HCT116 (cell line): Measurements from ENCODE around the gene AGBL1. TPM values are rescaled to one million over a fixed set of nuclear protein-coding genes. Genes with fewer than 3 reads are reported as not detected.

Experiments used
- ATAC-seq: fragments of 200-7000 bp; cut with Tn5 transposase; 2 replicates; pipeline ENCODE4 v1.9.1; 2020; ENCODE audit warnings: mild to moderate bottlenecking, moderate library complexity
- BruUV-seq: library from RNA; stranded (reverse); fragments of 400-500 nt; replicated peaks from 2 replicates; lab custom pipeline; 2021; lab: Mats Ljungman, UMichigan
- CTCF ChIA-PET: fragments of 300-600 bp; sonication (Branson Sonifier 250); formaldehyde crosslinking; loops from one replicate; lab custom pipeline; 2021; ENCODE audit warnings: antibody characterized with exemption; lab: Charles Lee
- POLR2A ChIA-PET: fragments of 300-600, 350-600 bp; sonication (Branson Sonifier 250); formaldehyde crosslinking; loops from one replicate; lab custom pipeline; 2021; ENCODE audit warnings: antibody characterized with exemption; lab: Charles Lee
- RAD21 ChIA-PET, 2 experiments: fragments of 300-600 bp; sonication (Branson Sonifier 250); formaldehyde crosslinking; loops; one replicate each; lab custom pipeline; 2023; ENCODE audit warnings: low total read pairs in 2 of 2; ENCODE audit not compliant: uncharacterized antibody in 2 of 2, unreplicated experiment in 2 of 2, low non-redundant PET in 1 of 2; lab: Charles Lee
- DNase-seq: peaks from one replicate; pipeline ENCODE4 v3.0.0-alpha.2; 2010; ENCODE audit warnings: low read depth, low spot score
- H2AFZ ChIP-seq: fragments of 200-600 bp; shearing (Covaris generic), sonication (generic); 2 replicates; pipeline ENCODE4 v1.6.1; 2017; ENCODE audit warnings: low read depth, mixed run types, mixed read lengths, antibody characterized with exemption, low read length; ENCODE audit not compliant: poor library complexity, severe bottlenecking
- H3K27ac ChIP-seq: 2 replicates; pipeline ENCODE4 v1.5.1; 2012; ENCODE audit warnings: low read depth, low read length
- H3K27me3 ChIP-seq: fragments of 200-600 bp; sonication (generic); 2 replicates; pipeline ENCODE4 v1.6.1; 2016; ENCODE audit warnings: mixed run types, low read length, mixed read lengths; ENCODE audit not compliant: insufficient read depth
- H3K36me3 ChIP-seq, 2 experiments: fragments of 200-500 bp in 1 of 2; fragments of 200-600 bp in 1 of 2; sonication (Bioruptor generic) in 1 of 2; sonication (generic) in 1 of 2; 2 replicates each; pipeline versions ENCODE4 v1.5.1 to v1.6.1; 2014 to 2016; ENCODE audit warnings: low read length in 2 of 2, inconsistent platforms in 1 of 2, mixed read lengths in 1 of 2, mixed run types in 1 of 2; ENCODE audit not compliant: insufficient read depth in 2 of 2, control insufficient read depth in 1 of 2
- H3K4me1 ChIP-seq, 2 experiments: fragments of 200-600 bp in 1 of 2; sonication (generic) in 1 of 2; 2 replicates each; pipeline versions ENCODE4 v1.5.1 to v1.6.1; 2012 to 2017; ENCODE audit warnings: low read length in 2 of 2, inconsistent platforms in 1 of 2, mild to moderate bottlenecking in 1 of 2, mixed read lengths in 1 of 2, mixed run types in 1 of 2, moderate library complexity in 1 of 2; ENCODE audit not compliant: insufficient read depth in 2 of 2, control insufficient read depth in 1 of 2
- H3K4me2 ChIP-seq: fragments of 200-600 bp; sonication (generic); 2 replicates; pipeline ENCODE4 v1.6.1; 2017; ENCODE audit warnings: mixed run types, low read length, mixed read lengths
- H3K4me3 ChIP-seq, 2 experiments: fragments of 200-600 bp in 1 of 2; sonication (generic) in 1 of 2; replicated peaks in 1 of 2; 2 replicates each; pipeline ENCODE4 v1.5.1; 2011 to 2016; ENCODE audit warnings: low read length in 2 of 2, control low read depth in 1 of 2, low read depth in 1 of 2, mild to moderate bottlenecking in 1 of 2, mixed read lengths in 1 of 2, mixed run types in 1 of 2
- H3K79me2 ChIP-seq: fragments of 200-600 bp; sonication (generic); 2 replicates; pipeline ENCODE4 v1.6.1; 2017; ENCODE audit warnings: mild to moderate bottlenecking, mixed run types, low read length, moderate library complexity, mixed read lengths; ENCODE audit not compliant: insufficient read depth
- H3K9ac ChIP-seq: fragments of 200-600 bp; sonication (generic); 2 replicates; pipeline ENCODE4 v1.6.1; 2016; ENCODE audit warnings: low read length, mixed read lengths
- H3K9me2 ChIP-seq: fragments of 200-600 bp; sonication (generic), shearing (Covaris generic); 2 replicates; pipeline ENCODE4 v1.6.1; 2017; ENCODE audit warnings: mixed run types, mild to moderate bottlenecking, moderate library complexity; ENCODE audit not compliant: insufficient read depth
- H3K9me3 ChIP-seq, 2 experiments: fragments of 200-500 bp in 1 of 2; fragments of 200-600 bp in 1 of 2; sonication (Bioruptor generic) in 1 of 2; sonication (generic) in 1 of 2; 2 replicates each; pipeline ENCODE4 v1.6.1; 2014 to 2017; ENCODE audit warnings: low read length in 2 of 2, mixed read lengths in 2 of 2, inconsistent platforms in 1 of 2, low read depth in 1 of 2, mild to moderate bottlenecking in 1 of 2, mixed run types in 1 of 2, moderate library complexity in 1 of 2; ENCODE audit not compliant: control insufficient read depth in 1 of 2, insufficient read depth in 1 of 2
- H4K20me1 ChIP-seq: fragments of 200-600 bp; sonication (generic), shearing (Covaris generic); 2 replicates; pipeline ENCODE4 v1.6.1; 2017; ENCODE audit warnings: mixed run types, mild to moderate bottlenecking, moderate library complexity; ENCODE audit not compliant: insufficient read depth
- ATF3 ChIP-seq: IDR thresholded peaks from 2 replicates; pipeline ENCODE4 v1.6.1; 2012
- EGR1 ChIP-seq: IDR thresholded peaks from 2 replicates; pipeline ENCODE4 v1.6.1; 2012; ENCODE audit warnings: low read depth
- ELF1 ChIP-seq: IDR thresholded peaks from 2 replicates; pipeline ENCODE4 v1.6.1; 2012; ENCODE audit warnings: low read depth, borderline replicate concordance
- EZH2 ChIP-seq: fragments of 200-600 bp; sonication (generic); IDR thresholded peaks from 2 replicates; pipeline ENCODE4 v1.6.1; 2017; ENCODE audit warnings: antibody characterized with exemption, mixed run types
- EZH2phosphoT487 ChIP-seq: fragments of 200-600 bp; IDR thresholded peaks from 2 replicates; pipeline ENCODE4 v1.6.1; 2018; ENCODE audit warnings: antibody characterized with exemption, borderline replicate concordance
- FOSL1 ChIP-seq: IDR thresholded peaks from 2 replicates; pipeline ENCODE4 v1.6.1; 2012; ENCODE audit warnings: low read depth
- JUND ChIP-seq: IDR thresholded peaks from 2 replicates; pipeline ENCODE4 v1.6.1; 2012
- MAX ChIP-seq: IDR thresholded peaks from 2 replicates; pipeline ENCODE4 v1.6.1; 2012
- POLR2A ChIP-seq: IDR thresholded peaks from 2 replicates; pipeline ENCODE4 v1.7.0; 2011; ENCODE audit warnings: borderline replicate concordance; ENCODE audit not compliant: insufficient read depth, insufficient read length; ENCODE audit errors: extremely low read depth
- POLR2AphosphoS5 ChIP-seq: IDR thresholded peaks from 2 replicates; pipeline ENCODE4 v1.6.1; 2011; ENCODE audit warnings: mild to moderate bottlenecking, low read depth, low read length, moderate library complexity
- SIN3A ChIP-seq: IDR thresholded peaks from 2 replicates; pipeline ENCODE4 v1.6.1; 2012; ENCODE audit warnings: low read depth
- SRF ChIP-seq: IDR thresholded peaks from 2 replicates; pipeline ENCODE4 v1.6.1; 2012; ENCODE audit warnings: low read depth
- TCF7L2 ChIP-seq: IDR thresholded peaks from 2 replicates; pipeline ENCODE4 v1.7.0; 2011; ENCODE audit warnings: borderline replicate concordance, inconsistent platforms; ENCODE audit not compliant: insufficient read depth, insufficient read length; ENCODE audit errors: extremely low read depth
- YY1 ChIP-seq: IDR thresholded peaks from 2 replicates; pipeline ENCODE4 v1.6.1; 2011; ENCODE audit warnings: low read length, low read depth, moderate library complexity, mild to moderate bottlenecking; ENCODE audit not compliant: insufficient replicate concordance; ENCODE audit errors: extremely low read depth
- ZNF274 ChIP-seq: fragments of 200-500 bp; sonication (Bioruptor generic); IDR thresholded peaks from 2 replicates; pipeline ENCODE4 v1.6.1; 2014; ENCODE audit warnings: mild to moderate bottlenecking, low read depth, low read length, inconsistent platforms
- intact Hi-C: fragments of 100-400 bp; cut with micrococcal nuclease; formaldehyde crosslinking; loops from 2 replicates; pipeline ENCODE4 v1.10.0; 2022
- total RNA-seq: library from RNA; stranded (reverse); gene quantifications from one replicate; pipeline ENCODE4 v1.2.1, GENCODE V29; 2021; ENCODE audit not compliant: unreplicated experiment
- TF ChIP-seq, protein P1 (sequence below): IDR thresholded peaks from 2 replicates; pipeline ENCODE4 v1.6.1; 2012; ENCODE audit warnings: low read depth

The AGBL1 gene
- total RNA-seq, 1 experiment from 2014 or later = not detected

GRCh38 chr15:86059851-86060250, 19.8 kb upstream of the AGBL1 start:
- H3K27ac ChIP-seq = no peak overlapping the region
- intact Hi-C loops = no loop called here
- no TSS peak for BruUV-seq
- H3K4me1 ChIP-seq = no peaks in the 10 kb centered on the region
- DNase-seq (no peak), ATAC-seq (no peak)
- no peak for TF ChIP-seq SIN3A
- TF ChIP-seq POLR2A = no peak
- no peak overlapping the region for H3K4me2 ChIP-seq
- H3K9ac ChIP-seq = no peak overlapping the region
- CTCF ChIA-PET = no interaction called here
- H3K9me3 ChIP-seq = no peaks in the 10 kb centered on the region
- H3K79me2 ChIP-seq = no peaks in the 10 kb centered on the region
- no peaks in the 10 kb centered on the region for H4K20me1 ChIP-seq
- H3K27me3 ChIP-seq = peaks cover 6% of the 10 kb centered on the region; the same call in 1 of the 2 replicates
- no peak overlapping the region for H3K4me3 ChIP-seq
- no peaks in the 10 kb centered on the region for H3K9me2 ChIP-seq
- RAD21 ChIA-PET = no interaction called here
- POLR2A ChIA-PET = interaction anchor here (0.7 kb wide), 1 partner anchor 10 kb away, joined by 4 read pairs; no protein-coding TSS in a partner anchor
- H2AFZ ChIP-seq = no peak overlapping the region
- H3K36me3 ChIP-seq = no peaks in the 10 kb centered on the region

- Histone ChIP-seq H4K20me1 (no peaks in the 10 kb centered on the region), H3K9me3 (no peaks in the 10 kb centered on the region), H3K27me3 (peaks cover 6% of the 10 kb centered on the region; the same call in 1 of the 2 replicates), H3K36me3 (no peaks in the 10 kb centered on the region), H3K27ac (no peak overlapping the region), H3K4me1 (no peaks in the 10 kb centered on the region), H3K9me2 (no peaks in the 10 kb centered on the region), H3K9ac (no peak overlapping the region), H3K79me2 (no peaks in the 10 kb centered on the region), H3K4me3 (no peak overlapping the region), H3K4me2 (no peak overlapping the region), H2AFZ (no peak overlapping the region)
- ATAC-seq (no peak), DNase-seq (no peak)
- intact Hi-C loops = no loop called here
- ChIA-PET POLR2A (no interaction called here), RAD21 (no interaction called here), CTCF (no interaction called here)
- BruUV-seq = no TSS peak
- TF ChIP-seq POLR2AphosphoS5 (no peak), EZH2 (no peak), SIN3A (no peak), EGR1 (no peak), ATF3 (no peak), ELF1 (no peak), EZH2phosphoT487 (no peak), MAX (no peak), YY1 (no peak), POLR2A (no peak), TCF7L2 (no peak), FOSL1 (no peak), SRF (no peak), JUND (no peak), ZNF274 (no peak)
- TF ChIP-seq, protein P1, sequence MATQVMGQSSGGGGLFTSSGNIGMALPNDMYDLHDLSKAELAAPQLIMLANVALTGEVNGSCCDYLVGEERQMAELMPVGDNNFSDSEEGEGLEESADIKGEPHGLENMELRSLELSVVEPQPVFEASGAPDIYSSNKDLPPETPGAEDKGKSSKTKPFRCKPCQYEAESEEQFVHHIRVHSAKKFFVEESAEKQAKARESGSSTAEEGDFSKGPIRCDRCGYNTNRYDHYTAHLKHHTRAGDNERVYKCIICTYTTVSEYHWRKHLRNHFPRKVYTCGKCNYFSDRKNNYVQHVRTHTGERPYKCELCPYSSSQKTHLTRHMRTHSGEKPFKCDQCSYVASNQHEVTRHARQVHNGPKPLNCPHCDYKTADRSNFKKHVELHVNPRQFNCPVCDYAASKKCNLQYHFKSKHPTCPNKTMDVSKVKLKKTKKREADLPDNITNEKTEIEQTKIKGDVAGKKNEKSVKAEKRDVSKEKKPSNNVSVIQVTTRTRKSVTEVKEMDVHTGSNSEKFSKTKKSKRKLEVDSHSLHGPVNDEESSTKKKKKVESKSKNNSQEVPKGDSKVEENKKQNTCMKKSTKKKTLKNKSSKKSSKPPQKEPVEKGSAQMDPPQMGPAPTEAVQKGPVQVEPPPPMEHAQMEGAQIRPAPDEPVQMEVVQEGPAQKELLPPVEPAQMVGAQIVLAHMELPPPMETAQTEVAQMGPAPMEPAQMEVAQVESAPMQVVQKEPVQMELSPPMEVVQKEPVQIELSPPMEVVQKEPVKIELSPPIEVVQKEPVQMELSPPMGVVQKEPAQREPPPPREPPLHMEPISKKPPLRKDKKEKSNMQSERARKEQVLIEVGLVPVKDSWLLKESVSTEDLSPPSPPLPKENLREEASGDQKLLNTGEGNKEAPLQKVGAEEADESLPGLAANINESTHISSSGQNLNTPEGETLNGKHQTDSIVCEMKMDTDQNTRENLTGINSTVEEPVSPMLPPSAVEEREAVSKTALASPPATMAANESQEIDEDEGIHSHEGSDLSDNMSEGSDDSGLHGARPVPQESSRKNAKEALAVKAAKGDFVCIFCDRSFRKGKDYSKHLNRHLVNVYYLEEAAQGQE = no peak
Measured at GRCh38 chr15:86060674-86061073, 19.0 kb upstream of the AGBL1 start.
